ENCODE data around the gene ATXN1. TPM values are rescaled to one million over a fixed set of nuclear protein-coding genes. Genes with fewer than 3 reads are reported as not detected.

The ATXN1 gene
- total RNA-seq, 1 experiment from 2014 or later = 16.5 TPM

DNA sequence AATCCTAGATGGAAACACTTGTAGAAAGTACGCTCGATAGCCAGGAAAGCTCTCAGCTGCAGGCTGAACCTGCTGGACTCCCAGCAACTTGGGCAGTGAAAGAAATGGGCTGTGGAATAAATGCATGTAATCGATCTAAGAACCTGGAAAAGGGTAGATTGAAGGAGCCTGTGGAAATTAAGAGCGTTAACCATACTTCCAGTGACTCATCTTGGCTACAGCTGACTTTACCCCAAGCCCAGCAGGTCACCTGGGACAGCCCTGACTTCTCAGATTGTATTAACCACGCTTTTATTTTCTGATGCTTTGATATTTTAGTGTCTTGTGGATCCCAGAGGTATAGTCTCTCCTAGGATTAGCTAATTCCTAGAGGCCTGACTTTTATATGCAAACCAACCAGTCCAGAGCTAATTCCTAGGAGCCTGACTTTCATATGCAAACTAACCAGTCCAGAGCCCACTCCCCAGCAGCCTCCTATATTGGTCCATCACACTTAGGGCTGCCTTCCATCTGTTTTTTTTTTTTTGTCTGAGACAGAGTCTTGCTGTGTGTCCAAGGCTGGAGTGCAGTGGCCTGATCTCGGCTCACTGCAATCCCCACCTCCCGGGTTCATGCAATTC, 436.5 kb downstream of the ATXN1 start:
- Mint-ChIP-seq H3K27me3 (ENCODE audit: insufficient read depth, unreplicated experiment) (no peaks in the 10 kb centered on the region), H3K4me1 (ENCODE audit: insufficient read depth, unreplicated experiment) (peaks cover 7% of the 10 kb centered on the region), H3K27ac (ENCODE audit: low read depth, unreplicated experiment) (no peak overlapping the region), H3K4me3 (ENCODE audit: unreplicated experiment) (no peak overlapping the region), H3K9me3 (ENCODE audit: unreplicated experiment) (no peaks in the 10 kb centered on the region), H3K36me3 (ENCODE audit: insufficient read depth, unreplicated experiment) (peaks cover 11% of the 10 kb centered on the region)
- BruUV-seq (replicated peaks) = no TSS peak
- DNase-seq (ENCODE audit: unreplicated experiment) = no peak
- TF ChIP-seq, protein P1, sequence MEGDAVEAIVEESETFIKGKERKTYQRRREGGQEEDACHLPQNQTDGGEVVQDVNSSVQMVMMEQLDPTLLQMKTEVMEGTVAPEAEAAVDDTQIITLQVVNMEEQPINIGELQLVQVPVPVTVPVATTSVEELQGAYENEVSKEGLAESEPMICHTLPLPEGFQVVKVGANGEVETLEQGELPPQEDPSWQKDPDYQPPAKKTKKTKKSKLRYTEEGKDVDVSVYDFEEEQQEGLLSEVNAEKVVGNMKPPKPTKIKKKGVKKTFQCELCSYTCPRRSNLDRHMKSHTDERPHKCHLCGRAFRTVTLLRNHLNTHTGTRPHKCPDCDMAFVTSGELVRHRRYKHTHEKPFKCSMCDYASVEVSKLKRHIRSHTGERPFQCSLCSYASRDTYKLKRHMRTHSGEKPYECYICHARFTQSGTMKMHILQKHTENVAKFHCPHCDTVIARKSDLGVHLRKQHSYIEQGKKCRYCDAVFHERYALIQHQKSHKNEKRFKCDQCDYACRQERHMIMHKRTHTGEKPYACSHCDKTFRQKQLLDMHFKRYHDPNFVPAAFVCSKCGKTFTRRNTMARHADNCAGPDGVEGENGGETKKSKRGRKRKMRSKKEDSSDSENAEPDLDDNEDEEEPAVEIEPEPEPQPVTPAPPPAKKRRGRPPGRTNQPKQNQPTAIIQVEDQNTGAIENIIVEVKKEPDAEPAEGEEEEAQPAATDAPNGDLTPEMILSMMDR (IDR thresholded peaks at IDR 0.05; ENCODE audit: unreplicated experiment) = no peak
- intact Hi-C loops (cut with micrococcal nuclease) = no loop called here
- CTCF ChIA-PET = interaction anchor here (0.6 to 3.9 kb wide), 8 partner anchors 8 to 1075 kb away, joined by 3 to 24 read pairs (median 4); no protein-coding TSS in a partner anchor
- POLR2A ChIA-PET = interaction anchor here (0.6 to 1.1 kb wide), 2 partner anchors 59 to 1245 kb away, joined by 3 read pairs; no protein-coding TSS in a partner anchor

DNA sequence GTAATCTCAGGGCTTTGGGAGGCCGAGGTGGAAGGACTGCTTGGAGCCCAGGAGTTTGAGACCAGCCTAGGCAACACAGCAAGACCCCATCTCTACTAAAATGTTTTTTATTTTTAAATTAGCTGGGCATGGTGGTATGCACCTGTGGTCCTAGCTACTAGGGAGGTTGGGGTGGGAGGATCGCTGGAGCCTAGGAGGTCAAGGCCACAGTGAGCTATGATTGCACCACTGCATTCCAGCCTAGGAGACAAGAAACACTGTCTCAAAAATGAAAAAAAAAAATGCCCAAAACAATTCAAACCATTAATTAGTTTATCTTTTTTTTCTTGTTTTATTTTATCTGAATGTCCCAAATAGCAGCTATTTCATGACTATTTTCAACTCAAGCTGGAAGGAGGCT, 437.1 kb downstream of the ATXN1 start:
- peaks cover 10% of the 10 kb centered on the region for H3K4me1 Mint-ChIP-seq (ENCODE audit: insufficient read depth, unreplicated experiment)
- ChIA-PET CTCF (interaction anchor here (0.6 to 3.9 kb wide), 9 partner anchors 9 to 1075 kb away, joined by 3 to 24 read pairs (median 3); no protein-coding TSS in a partner anchor), POLR2A (interaction anchor here (0.6 to 1.1 kb wide), 2 partner anchors 59 to 1245 kb away, joined by 3 read pairs; no protein-coding TSS in a partner anchor)
- TF ChIP-seq, protein P1 (IDR thresholded peaks at IDR 0.05; ENCODE audit: unreplicated experiment) = no peak
- no TSS peak for BruUV-seq (replicated peaks)
- no peak overlapping the region for H3K27ac Mint-ChIP-seq (ENCODE audit: low read depth, unreplicated experiment)
- no peak overlapping the region for H3K4me3 Mint-ChIP-seq (ENCODE audit: unreplicated experiment)
- H3K36me3 Mint-ChIP-seq (ENCODE audit: insufficient read depth, unreplicated experiment) = peaks cover 11% of the 10 kb centered on the region
- no peaks in the 10 kb centered on the region for H3K27me3 Mint-ChIP-seq (ENCODE audit: insufficient read depth, unreplicated experiment)
- H3K9me3 Mint-ChIP-seq (ENCODE audit: unreplicated experiment) = no peaks in the 10 kb centered on the region
- intact Hi-C loops (cut with micrococcal nuclease) = no loop called here
- no peak for DNase-seq (ENCODE audit: unreplicated experiment)

DNA sequence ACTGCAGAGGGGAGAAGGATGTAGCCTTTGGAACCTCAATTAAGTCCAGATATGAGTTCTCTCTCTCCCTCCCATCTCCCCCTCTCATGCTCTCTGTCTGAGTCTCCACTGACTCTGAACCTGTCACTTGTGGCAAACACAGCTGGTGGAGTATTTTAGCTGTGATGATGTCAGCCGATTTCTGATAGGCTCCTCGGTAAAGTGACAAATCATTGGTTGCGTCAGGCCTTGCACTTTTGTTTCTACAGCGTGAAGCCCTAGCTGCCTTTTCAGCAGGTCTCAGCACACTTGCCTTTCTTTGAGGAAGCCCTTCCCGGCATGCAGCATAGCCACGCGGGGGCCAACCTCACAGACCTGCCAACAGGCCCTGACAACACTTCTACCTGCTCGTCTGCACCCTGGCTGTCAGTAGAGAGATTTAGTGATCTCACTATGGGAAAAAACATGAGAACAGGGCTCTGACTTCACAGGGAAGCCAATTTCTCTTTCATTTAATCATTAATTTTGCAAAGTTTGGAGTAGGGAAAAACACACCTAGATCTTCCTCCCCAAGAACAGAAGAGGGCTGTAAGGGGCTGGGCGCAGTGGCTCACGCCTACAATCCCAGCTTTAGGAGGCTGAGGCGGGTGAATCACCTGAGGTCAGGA, 438.5 kb downstream of the ATXN1 start:
- H3K27me3 Mint-ChIP-seq (ENCODE audit: insufficient read depth, unreplicated experiment) = no peaks in the 10 kb centered on the region
- H3K36me3 Mint-ChIP-seq (ENCODE audit: insufficient read depth, unreplicated experiment) = peaks cover 11% of the 10 kb centered on the region
- intact Hi-C loops (cut with micrococcal nuclease) = no loop called here
- H3K4me1 Mint-ChIP-seq (ENCODE audit: insufficient read depth, unreplicated experiment) = peaks cover 20% of the 10 kb centered on the region
- ChIA-PET CTCF (interaction anchor here (0.6 to 3.9 kb wide), 3 partner anchors 10 to 92 kb away, joined by 3 to 24 read pairs (median 3); no protein-coding TSS in a partner anchor), POLR2A (no interaction called here)
- H3K4me3 Mint-ChIP-seq (ENCODE audit: unreplicated experiment) = no peak overlapping the region
- no peaks in the 10 kb centered on the region for H3K9me3 Mint-ChIP-seq (ENCODE audit: unreplicated experiment)
- no TSS peak for BruUV-seq (replicated peaks)
- no peak overlapping the region for H3K27ac Mint-ChIP-seq (ENCODE audit: low read depth, unreplicated experiment)
- peak; percentile 57 for DNase-seq (ENCODE audit: unreplicated experiment)
- TF ChIP-seq, protein P1 (IDR thresholded peaks at IDR 0.05; ENCODE audit: unreplicated experiment) = no peak

DNA sequence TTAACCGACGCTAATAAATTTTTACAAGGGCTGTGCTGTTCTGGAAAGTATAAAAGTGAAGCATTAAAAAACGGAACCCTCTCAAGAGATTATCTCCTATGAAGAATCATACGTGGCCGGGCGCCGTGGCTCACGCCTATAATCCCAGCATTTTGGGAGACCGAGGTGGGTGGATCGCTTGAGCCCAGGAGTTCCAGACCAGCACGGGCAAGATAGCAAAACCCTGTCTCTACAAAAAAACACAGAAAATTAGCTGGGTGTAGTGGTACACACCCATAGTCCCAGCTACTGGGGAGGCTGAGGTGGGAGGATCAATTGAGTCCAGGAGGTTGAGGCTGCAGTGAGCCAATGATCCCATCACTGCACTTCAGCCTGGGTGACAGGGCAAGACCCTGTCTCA, 439.4 kb downstream of the ATXN1 start:
- intact Hi-C loops (cut with micrococcal nuclease) = no loop called here
- no TSS peak for BruUV-seq (replicated peaks)
- Mint-ChIP-seq H3K4me1 (ENCODE audit: insufficient read depth, unreplicated experiment) (peaks cover 23% of the 10 kb centered on the region), H3K27ac (ENCODE audit: low read depth, unreplicated experiment) (no peak overlapping the region), H3K9me3 (ENCODE audit: unreplicated experiment) (no peaks in the 10 kb centered on the region), H3K4me3 (ENCODE audit: unreplicated experiment) (no peak overlapping the region), H3K36me3 (ENCODE audit: insufficient read depth, unreplicated experiment) (peaks cover 5% of the 10 kb centered on the region), H3K27me3 (ENCODE audit: insufficient read depth, unreplicated experiment) (no peaks in the 10 kb centered on the region)
- CTCF ChIA-PET = interaction anchor here (0.8 to 3.9 kb wide), 2 partner anchors 11 to 15 kb away, joined by 3 to 24 read pairs; no protein-coding TSS in a partner anchor
- TF ChIP-seq, protein P1 (IDR thresholded peaks at IDR 0.05; ENCODE audit: unreplicated experiment) = no peak
- DNase-seq (ENCODE audit: unreplicated experiment) = no peak
- POLR2A ChIA-PET = interaction anchor here (1.0 kb wide), 1 partner anchor 386 kb away, joined by 3 read pairs; no protein-coding TSS in a partner anchor
